GM12878 (cell line): ENCODE results near the gene TMBIM1. TPM values are rescaled to one million over a fixed set of nuclear protein-coding genes. Genes with fewer than 3 reads are reported as not detected.

ENCODE experiments used
- ATF7 ChIP-seq: fragments of 450-650 bp; IDR thresholded peaks from 2 replicates; pipeline ENCODE4 v1.6.1; 2016; ENCODE audit warnings: low read depth, mild to moderate bottlenecking
- BHLHE40 ChIP-seq, 2 experiments: fragments of 450-650 bp in 1 of 2; IDR thresholded peaks; 2 replicates each; pipeline ENCODE4 v1.6.1; 2011 to 2017; ENCODE audit warnings: low read depth in 2 of 2, borderline replicate concordance in 1 of 2, improper control_type of control experiment in 1 of 2, low read length in 1 of 2, mild to moderate bottlenecking in 1 of 2
- CTCF ChIP-seq, 3 experiments: IDR thresholded peaks in 2 of 3; conservative IDR thresholded peaks in 1 of 3; 2 replicates each; pipeline ENCODE4 v1.5.1; 2011; ENCODE audit warnings: low read depth in 3 of 3, low read length in 3 of 3, mild to moderate bottlenecking in 3 of 3, control low read depth in 2 of 3, moderate library complexity in 2 of 3, inconsistent platforms in 1 of 3, mixed read lengths in 1 of 3; ENCODE audit not compliant: control insufficient read depth in 2 of 3, insufficient read depth in 1 of 3; ENCODE audit errors: extremely low read depth in 1 of 3
- ETV6 ChIP-seq, 2 experiments: fragments of 450-650 bp in 1 of 2; IDR thresholded peaks in 1 of 2; conservative IDR thresholded peaks in 1 of 2; 2 replicates each; pipeline ENCODE4 v1.6.1; 2014; ENCODE audit warnings: antibody characterized with exemption in 1 of 2, borderline replicate concordance in 1 of 2, low read depth in 1 of 2, mild to moderate bottlenecking in 1 of 2, moderate library complexity in 1 of 2
- GATAD2B ChIP-seq: fragments of 450-650 bp; conservative IDR thresholded peaks from 2 replicates; pipeline ENCODE4 v1.6.1; 2017; ENCODE audit warnings: low read depth, mild to moderate bottlenecking, moderate library complexity
- HDAC6 ChIP-seq: fragments of 200-600 bp; sonication (generic); IDR thresholded peaks from one replicate; pipeline ENCODE4 v1.8.0; 2017; ENCODE audit warnings: antibody characterized with exemption; ENCODE audit not compliant: unreplicated experiment
- NR2C1 ChIP-seq: fragments of 450-650 bp; IDR thresholded peaks from 2 replicates; pipeline ENCODE4 v1.6.1; 2017; ENCODE audit warnings: antibody characterized with exemption, mild to moderate bottlenecking, moderate library complexity
- NR2C2 ChIP-seq: IDR thresholded peaks from 2 replicates; pipeline ENCODE4 v1.6.1; 2011; ENCODE audit warnings: borderline replicate concordance, low read depth; ENCODE audit not compliant: control insufficient read depth, insufficient read length
- PRDM15 ChIP-seq: fragments of 450-650 bp; formaldehyde crosslinking; IDR thresholded peaks from 2 replicates; pipeline ENCODE4 v1.4.0; 2020; ENCODE audit warnings: mild to moderate bottlenecking, moderate library complexity
- RAD21 ChIP-seq: IDR thresholded peaks from 2 replicates; pipeline ENCODE4 v1.6.1; 2011; ENCODE audit warnings: mild to moderate bottlenecking, low read depth, low read length, moderate library complexity; ENCODE audit not compliant: insufficient read depth
- RELB ChIP-seq: fragments of 450-650 bp; IDR thresholded peaks from 2 replicates; pipeline ENCODE4 v1.6.1; 2017; ENCODE audit warnings: low read depth, mild to moderate bottlenecking, moderate library complexity
- SKIL ChIP-seq: fragments of 450-650 bp; IDR thresholded peaks from 2 replicates; pipeline ENCODE4 v1.6.1; 2017; ENCODE audit warnings: mild to moderate bottlenecking, low read depth, inconsistent platforms; ENCODE audit not compliant: poor library complexity, severe bottlenecking
- STAT3 ChIP-seq: IDR thresholded peaks from 2 replicates; pipeline ENCODE4 v1.6.1; 2011; ENCODE audit warnings: low read depth, low read length, improper control_type of control experiment
- SUZ12 ChIP-seq: fragments of 200-600 bp; sonication (generic); IDR thresholded peaks from one replicate; pipeline ENCODE4 v1.6.1; 2018; ENCODE audit warnings: antibody characterized with exemption, mild to moderate bottlenecking; ENCODE audit not compliant: unreplicated experiment
- USF1 ChIP-seq: IDR thresholded peaks from 2 replicates; pipeline ENCODE4 v1.6.1; 2011; ENCODE audit warnings: borderline replicate concordance, low read depth, mild to moderate bottlenecking, moderate library complexity, mixed read lengths, low read length; ENCODE audit not compliant: insufficient read depth; ENCODE audit errors: extremely low read length
- ZZZ3 ChIP-seq: IDR thresholded peaks from 2 replicates; pipeline ENCODE4 v1.6.1; 2011; ENCODE audit warnings: low read depth; ENCODE audit not compliant: control insufficient read depth, insufficient read length
- polyA plus RNA-seq, 11 experiments: library from polyadenylated mRNA; depleted of rRNA in 4 of 11; unstranded in 6 of 11; stranded (reverse) in 5 of 11; fragments of >200 nt; fragmentation: Nextera tagmentation in 4 of 11; fragmentation: Illumina TruSeq in 1 of 11; extraction: Ambion mirVana in 4 of 11; extraction: Trizol in 1 of 11; gene quantifications; 1 replicate in 1 of 11; 2 replicates in 10 of 11; pipeline versions ENCODE4 v1.2.1 to v1.2.3, GENCODE V29; 2011 to 2016; ENCODE audit warnings: inconsistent platforms in 2 of 11, missing spikeins in 2 of 11, low read depth in 1 of 11
- total RNA-seq, 4 experiments: library from RNA; depleted of rRNA in 3 of 4; stranded (reverse); fragments of >200 nt in 3 of 4; fragmentation: Illumina TruSeq in 1 of 4; extraction: Trizol in 1 of 4; gene quantifications; 2 replicates each; pipeline versions ENCODE4 v1.2.1 to v1.2.3, GENCODE V29; 2013 to 2021

Gene TMBIM1
- total and polyA plus RNA-seq, 10 of the 15 experiments (the other 5 are each of a cell fraction or from before 2014, with no cell fraction given): 6.1 to 38.3 (median 26.2) TPM

- no peak for TF ChIP-seq PRDM15 (CRISPR knock-in tag)
- peak; percentile 50 for TF ChIP-seq SKIL
- TF ChIP-seq HDAC6: no peak
- TF ChIP-seq RELB: peak; percentile 90
- TF ChIP-seq NR2C1: no peak
- no peak; the same call in 1 of the 2 replicates for TF ChIP-seq GATAD2B
- TF ChIP-seq BHLHE40 (IDR thresholded peaks at IDR 0.05; ENCODE audit: borderline replicate concordance in 1 of 2, low read depth in 2 of 2, low read length in 1 of 2): 0 out of 4 replicates have a peak, but pooled peaks have one; percentile 4 to 16
- no peak for TF ChIP-seq ETV6 (conservative IDR thresholded peaks at IDR 0.05 in 1 of 2, IDR thresholded peaks at IDR 0.05 in 1 of 2; ENCODE audit: borderline replicate concordance in 1 of 2, low read depth in 1 of 2)
- no peak for TF ChIP-seq ZZZ3
- TF ChIP-seq SUZ12: no peak
- no peak for TF ChIP-seq USF1
- TF ChIP-seq RAD21: no peak
- TF ChIP-seq NR2C2: no peak
- TF ChIP-seq STAT3: no peak
- TF ChIP-seq CTCF (IDR thresholded peaks at IDR 0.05 in 2 of 3, conservative IDR thresholded peaks at IDR 0.05 in 1 of 3; ENCODE audit: control insufficient read depth in 2 of 3, extremely low read depth in 1 of 3, insufficient read depth in 1 of 3, low read depth in 3 of 3, low read length in 3 of 3): no peak
- peak; percentile 89 for TF ChIP-seq ATF7
Measured at GRCh38 chr2:218286570-218287459, 5.5 kb downstream of the TMBIM1 start (continued).
